BLaER1 treated with 17β-estradiol and CSF1 and Interleukin-3, amounts not matched to agents 10 nM and 100 nM (cell line): ENCODE results near the gene ZNF497.
"Not testable (repeated sequence)": the region's sequence is repeated elsewhere in the genome, so short reads cannot be mapped to it uniquely, and the experiment has no call there.

Experiments used
- H3K27ac ChIP-seq, 11 experiments: shearing (Covaris generic); formaldehyde crosslinking; 2 replicates each; pipeline ENCODE4 v1.8.1; 2022
- H3K27me3 ChIP-seq, 11 experiments: shearing (Covaris generic); formaldehyde crosslinking; 2 replicates each; pipeline ENCODE4 v1.8.1; 2022
- H3K36me3 ChIP-seq, 11 experiments: shearing (Covaris generic); formaldehyde crosslinking; 2 replicates each; pipeline ENCODE4 v1.8.1; 2022
- H3K4me1 ChIP-seq, 10 experiments: shearing (Covaris generic); formaldehyde crosslinking; 2 replicates each; pipeline ENCODE4 v1.8.1; 2022
- H3K4me2 ChIP-seq, 11 experiments: shearing (Covaris generic); formaldehyde crosslinking; 2 replicates each; pipeline ENCODE4 v1.8.1; 2022
- H3K4me3 ChIP-seq, 10 experiments: shearing (Covaris generic); formaldehyde crosslinking; 2 replicates each; pipeline ENCODE4 v1.8.1; 2022
- H3K9ac ChIP-seq, 11 experiments: shearing (Covaris generic); formaldehyde crosslinking; 2 replicates each; pipeline ENCODE4 v1.8.1; 2022
- H3K9me3 ChIP-seq, 11 experiments: shearing (Covaris generic); formaldehyde crosslinking; replicated peaks in 1 of 11; 2 replicates each; pipeline ENCODE4 v1.8.1; 2022
- H4K20me1 ChIP-seq, 11 experiments: shearing (Covaris generic); formaldehyde crosslinking; 2 replicates each; pipeline ENCODE4 v1.8.1; 2022
- Cebpa-rat ChIP-seq, 11 experiments: shearing (Covaris generic); IDR thresholded peaks; 2 replicates each; pipeline ENCODE4 v1.8.1; 2022

The ZNF497 gene

GRCh38 chr19:58380662-58381459 is 18.3 kb upstream of the ZNF497 start, which contains the start of gene ZNF837:
Gene ZNF837, minus strand, starts transcription at chr19:58381030. Its CDS starts 11,698 bp downstream, at chr19:58369332.
- peak within 1 kb of the TSS; percentile 65 to 82 (median 75) for H3K4me3 ChIP-seq
- H3K9ac ChIP-seq = peak within 1 kb of the TSS; percentile 81 to 96 (median 89)
- no peaks in the 10 kb centered on the region for H3K36me3 ChIP-seq
- H3K27me3 ChIP-seq = no peaks in the 10 kb centered on the region
- H4K20me1 ChIP-seq = no peaks in the 10 kb centered on the region
- no peak for TF ChIP-seq Cebpa-rat (IDR thresholded peaks at IDR 0.05)
- H3K27ac ChIP-seq = peak within 1 kb of the TSS; percentile 70 to 96 (median 93)
- peak within 1 kb of the TSS; percentile 81 to 100 (median 98) for H3K4me2 ChIP-seq
- peaks cover 48 to 64% (median 59%) of the 10 kb centered on the region in 10 experiments for H3K4me1 ChIP-seq
- H3K9me3 ChIP-seq = no peaks in the 10 kb centered on the region

DNA sequence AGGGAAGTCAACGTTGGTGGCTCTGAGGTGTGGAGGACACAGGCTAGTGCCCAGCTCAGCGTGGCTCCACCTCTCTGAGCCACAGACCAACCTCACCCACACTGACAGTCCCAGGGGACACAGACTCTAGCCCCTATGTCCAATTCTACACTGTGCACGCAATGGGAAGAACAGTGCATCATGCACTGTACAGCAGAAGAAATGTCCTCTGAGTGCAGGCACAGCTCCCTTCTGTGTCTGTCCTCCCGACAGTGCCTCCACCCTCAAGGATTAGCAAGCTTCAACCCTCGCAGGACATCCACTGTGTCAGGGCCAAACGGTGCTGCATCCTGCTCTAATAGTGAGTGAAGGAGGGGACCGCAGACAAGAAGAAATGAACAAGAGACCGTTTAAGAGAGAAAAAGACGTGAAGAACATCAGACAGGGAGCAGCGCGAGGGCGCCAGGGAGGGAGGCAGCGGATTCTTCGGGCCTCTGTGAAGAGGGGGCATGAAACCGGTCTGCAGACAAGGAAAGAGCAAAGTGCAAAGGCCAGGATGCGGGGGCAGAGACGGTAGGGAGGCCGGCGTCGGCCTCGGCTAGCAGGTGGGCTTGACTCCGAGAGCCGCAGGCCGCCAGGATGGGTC is 17.6 kb upstream of the ZNF497 start:
- peak overlapping the region; percentile 81 to 96 (median 89) for H3K9ac ChIP-seq
- peaks cover 41 to 57% (median 52%) of the 10 kb centered on the region in 10 experiments for H3K4me1 ChIP-seq
- no peaks in the 10 kb centered on the region for H4K20me1 ChIP-seq
- no peak for TF ChIP-seq Cebpa-rat (IDR thresholded peaks at IDR 0.05)
- peak overlapping the region; percentile 65 to 82 (median 75) for H3K4me3 ChIP-seq
- no peaks in the 10 kb centered on the region for H3K36me3 ChIP-seq
- peak overlapping the region; percentile 70 to 96 (median 93) for H3K27ac ChIP-seq
- H3K27me3 ChIP-seq = no peaks in the 10 kb centered on the region
- no peaks in the 10 kb centered on the region for H3K9me3 ChIP-seq
- peak overlapping the region; percentile 78 to 100 (median 98) for H3K4me2 ChIP-seq

GRCh38 chr19:58379246-58379645 is 16.7 kb upstream of the ZNF497 start:
- Histone ChIP-seq H3K36me3 (no peaks in the 10 kb centered on the region), H3K4me2 (peak overlapping the region; percentile 78 to 100 (median 98)), H3K4me1 (peaks cover 35 to 51% (median 47%) of the 10 kb centered on the region in 10 experiments), H3K27me3 (no peaks in the 10 kb centered on the region), H3K4me3 (peak overlapping the region in 7 of 10 experiments; percentile 68 to 82 (median 78); a peak in 6 of 20 replicates), H3K9me3 (no peaks in the 10 kb centered on the region), H3K9ac (peak overlapping the region in 7 of 11 experiments; percentile 81 to 96 (median 92); a peak in 12 of 22 replicates), H3K27ac (no peak overlapping the region; a peak in 1 of 22 replicates), H4K20me1 (no peaks in the 10 kb centered on the region)
- TF ChIP-seq Cebpa-rat (IDR thresholded peaks at IDR 0.05) = no peak

- not testable (repeated sequence) for H3K9me3 ChIP-seq, H3K36me3 ChIP-seq, H3K4me2 ChIP-seq, H3K27me3 ChIP-seq, H3K9ac ChIP-seq, H3K4me3 ChIP-seq, H3K27ac ChIP-seq, H4K20me1 ChIP-seq
- peaks cover 16 to 36% (median 31%) of the 10 kb centered on the region in 10 experiments for H3K4me1 ChIP-seq
Observed at GRCh38 chr19:58376724-58377123, 14.2 kb upstream of the ZNF497 start.

DNA sequence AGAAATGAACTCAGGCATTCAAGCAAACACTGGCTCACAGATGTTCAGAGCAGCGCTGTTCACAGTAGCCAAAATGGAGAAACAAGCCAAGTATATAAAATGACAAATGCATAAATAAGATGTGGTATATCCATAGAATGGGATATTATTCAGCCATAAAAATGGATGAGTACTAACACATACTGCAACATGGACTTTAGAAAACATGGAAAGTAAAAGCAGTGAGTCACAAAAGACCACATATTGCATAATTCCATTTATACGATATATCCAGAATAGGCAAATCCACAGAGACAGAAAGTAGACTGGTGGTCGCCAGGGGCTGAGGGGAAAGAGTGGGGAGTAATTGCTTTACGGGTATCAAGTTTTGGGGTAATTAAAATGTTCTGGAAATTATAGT is 11.6 kb upstream of the ZNF497 start:
- H3K9me3 ChIP-seq = no peaks in the 10 kb centered on the region
- H3K27me3 ChIP-seq = no peaks in the 10 kb centered on the region
- no peak overlapping the region for H3K9ac ChIP-seq
- H4K20me1 ChIP-seq = no peaks in the 10 kb centered on the region; a peak in 2 of 22 replicates
- H3K4me2 ChIP-seq = no peak overlapping the region
- H3K27ac ChIP-seq = no peak overlapping the region
- peaks cover 0 to 4% (median under 1%) of the 10 kb centered on the region in 11 experiments; a peak in 6 of 22 replicates for H3K36me3 ChIP-seq
- no peak overlapping the region for H3K4me3 ChIP-seq
- peaks cover 6 to 21% (median 15%) of the 10 kb centered on the region in 10 experiments for H3K4me1 ChIP-seq
- no peak; a peak in 1 of 22 replicates for TF ChIP-seq Cebpa-rat (IDR thresholded peaks at IDR 0.05)

DNA sequence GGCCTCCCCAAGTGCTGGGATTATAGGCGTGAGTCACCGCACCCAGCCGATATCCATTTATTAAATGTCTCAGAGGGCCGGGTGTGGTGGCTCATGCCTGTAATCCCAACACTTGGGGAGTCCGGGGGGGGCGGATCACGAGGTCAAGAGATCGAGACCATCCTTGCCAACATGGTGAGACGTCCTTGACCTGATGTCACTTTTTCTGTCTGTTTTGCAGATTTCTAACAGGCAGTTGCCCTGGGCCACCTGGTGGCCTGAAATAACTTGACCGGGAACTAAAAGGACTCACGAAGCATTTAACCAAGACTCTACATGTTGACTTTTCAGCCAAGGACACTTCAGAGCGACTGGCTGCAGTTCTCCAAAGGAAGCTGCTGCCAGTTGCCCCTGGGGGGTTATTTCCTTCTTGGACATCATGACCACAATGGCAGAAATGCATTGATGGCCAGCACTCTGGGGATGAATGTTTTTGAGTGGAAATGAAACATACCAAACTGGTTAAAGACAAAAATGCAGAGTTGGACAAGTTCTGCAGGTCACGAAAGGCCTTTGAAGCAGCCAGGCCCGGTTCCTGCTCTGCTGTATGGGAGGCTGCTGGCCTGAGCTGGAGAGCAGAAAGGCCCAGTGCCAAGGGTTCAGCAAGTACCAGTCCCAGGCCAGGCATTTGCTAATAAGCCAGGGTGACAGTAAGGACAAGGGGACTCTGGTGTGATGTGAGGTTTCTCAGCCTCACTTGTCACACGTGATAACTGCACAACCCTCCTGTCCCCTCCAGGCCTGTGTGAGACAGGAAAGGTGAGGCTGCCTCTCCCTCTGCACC is 10.0 kb upstream of the ZNF497 start:
- Histone ChIP-seq H3K27ac (no peak overlapping the region), H3K4me1 (peaks cover 0 to 11% (median 8%) of the 10 kb centered on the region in 10 experiments; a peak in 10 of 20 replicates), H3K4me3 (no peak overlapping the region), H3K36me3 (peaks cover 11 to 21% (median 17%) of the 10 kb centered on the region in 11 experiments; a peak in 18 of 22 replicates), H3K4me2 (peak overlapping the region in 5 of 11 experiments; percentile 2 to 24 (median 15); a peak in 6 of 22 replicates), H3K27me3 (no peaks in the 10 kb centered on the region), H4K20me1 (no peaks in the 10 kb centered on the region; a peak in 2 of 22 replicates), H3K9me3 (no peaks in the 10 kb centered on the region; a peak in 1 of 22 replicates), H3K9ac (peak overlapping the region in 4 of 11 experiments; percentile 4 to 47 (median 14); a peak in 2 of 22 replicates)
- no peak for TF ChIP-seq Cebpa-rat (IDR thresholded peaks at IDR 0.05)

GRCh38 chr19:58368561-58369360 is 6.2 kb upstream of the ZNF497 start:
- Histone ChIP-seq H3K27ac (no peak overlapping the region), H3K4me2 (no peak overlapping the region), H3K27me3 (no peaks in the 10 kb centered on the region), H3K9me3 (no peaks in the 10 kb centered on the region; a peak in 1 of 22 replicates), H3K4me1 (peaks cover 14 to 46% (median 36%) of the 10 kb centered on the region in 10 experiments), H4K20me1 (no peaks in the 10 kb centered on the region; a peak in 2 of 22 replicates), H3K36me3 (peaks cover 11 to 27% (median 24%) of the 10 kb centered on the region in 11 experiments; a peak in 18 of 22 replicates), H3K4me3 (no peak overlapping the region), H3K9ac (no peak overlapping the region; a peak in 1 of 22 replicates)
- no peak for TF ChIP-seq Cebpa-rat (IDR thresholded peaks at IDR 0.05)
